ENCODE measurements around the gene SNU13.
"Not testable (repeated sequence)": the region's sequence is repeated elsewhere in the genome, so short reads cannot be mapped to it uniquely, and the experiment has no call there.

Gene SNU13

DNA sequence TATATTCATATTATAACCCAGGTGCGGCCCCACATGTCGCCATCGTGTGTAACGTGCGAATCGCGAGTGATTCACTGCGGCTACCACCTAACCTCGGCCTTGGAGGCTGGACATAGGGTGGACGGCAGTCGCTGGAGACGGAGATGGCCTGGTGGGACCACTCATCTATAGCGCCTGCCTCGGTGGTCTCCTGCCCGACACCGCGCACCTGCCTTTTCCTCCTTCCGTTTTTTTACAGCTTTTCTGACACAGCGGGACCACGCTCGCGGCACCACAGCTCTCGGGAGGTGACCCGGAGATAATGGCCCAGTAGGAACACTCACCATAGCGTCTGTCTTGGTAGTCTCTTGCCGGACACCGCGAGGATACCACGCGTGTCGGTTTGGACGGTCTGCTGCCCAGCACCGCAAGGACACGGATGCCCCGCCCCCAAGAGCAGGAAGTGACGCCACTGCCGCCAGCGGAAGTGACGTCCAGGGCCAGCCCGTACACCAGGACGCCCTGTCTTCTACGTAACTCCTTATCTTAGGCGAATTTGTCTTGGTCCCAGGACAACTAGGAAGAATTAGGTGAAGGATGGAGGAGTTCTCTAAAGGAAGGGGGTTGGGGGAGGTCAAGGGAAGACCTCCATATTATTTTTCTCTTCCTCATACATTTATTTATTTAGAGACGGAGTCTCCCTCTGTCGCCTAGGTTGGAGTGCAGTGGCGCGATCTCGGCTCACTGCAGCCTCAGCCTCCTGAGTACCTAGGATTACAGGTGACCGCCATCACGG lies 6.4 kb downstream of the SNU13 start:
- peak; percentile 74 to 78 for DNase-seq (ENCODE audit: low read depth in 1 of 2, low spot score in 1 of 2)

DNA sequence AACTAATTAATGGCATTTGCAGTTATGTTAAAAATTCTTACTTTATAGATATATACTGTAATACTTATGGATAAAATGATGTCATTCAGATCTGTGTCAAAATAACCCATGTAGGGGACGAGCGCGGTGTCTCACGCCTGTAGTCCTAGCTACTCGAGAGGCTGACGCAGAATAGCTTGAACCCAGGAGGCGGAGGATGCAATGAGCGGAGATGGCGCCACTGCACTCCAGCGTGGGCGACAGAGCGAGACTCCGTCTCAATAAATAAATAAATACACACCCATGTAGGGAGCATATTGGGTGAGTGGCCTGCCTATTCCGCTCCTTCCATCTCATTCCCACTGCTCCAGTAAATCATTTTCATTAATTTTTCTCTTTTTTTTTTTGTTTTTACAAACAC lies 7.1 kb downstream of the SNU13 start:
- no peak for DNase-seq (ENCODE audit: low read depth in 1 of 2, low spot score in 1 of 2)

DNA sequence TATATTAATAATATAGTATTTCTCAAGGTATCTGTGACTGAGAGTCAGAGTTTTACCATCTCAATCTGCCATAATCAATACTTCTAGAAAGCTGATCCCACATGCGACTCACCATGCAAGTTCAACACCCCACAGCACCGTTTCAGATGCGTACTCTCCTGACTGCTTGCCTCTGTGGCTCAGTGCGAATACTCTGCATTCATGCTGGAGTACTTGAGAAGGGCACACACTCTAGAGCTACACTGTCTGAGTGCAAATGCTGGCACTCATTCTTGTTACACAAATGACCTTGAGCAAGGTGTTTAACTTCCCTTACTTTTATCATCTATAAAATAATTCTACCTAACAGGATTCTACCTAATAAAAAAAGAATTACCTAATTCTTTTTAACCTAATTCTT lies 12.5 kb downstream of the SNU13 start:
- no peak for DNase-seq (ENCODE audit: low read depth in 1 of 2, low spot score in 1 of 2)

- DNase-seq (ENCODE audit: low read depth in 1 of 2, low spot score in 1 of 2), result no peak
These were observed 13.8 kb downstream of the SNU13 start for GRCh38 chr22:41674846-41675340.

DNA sequence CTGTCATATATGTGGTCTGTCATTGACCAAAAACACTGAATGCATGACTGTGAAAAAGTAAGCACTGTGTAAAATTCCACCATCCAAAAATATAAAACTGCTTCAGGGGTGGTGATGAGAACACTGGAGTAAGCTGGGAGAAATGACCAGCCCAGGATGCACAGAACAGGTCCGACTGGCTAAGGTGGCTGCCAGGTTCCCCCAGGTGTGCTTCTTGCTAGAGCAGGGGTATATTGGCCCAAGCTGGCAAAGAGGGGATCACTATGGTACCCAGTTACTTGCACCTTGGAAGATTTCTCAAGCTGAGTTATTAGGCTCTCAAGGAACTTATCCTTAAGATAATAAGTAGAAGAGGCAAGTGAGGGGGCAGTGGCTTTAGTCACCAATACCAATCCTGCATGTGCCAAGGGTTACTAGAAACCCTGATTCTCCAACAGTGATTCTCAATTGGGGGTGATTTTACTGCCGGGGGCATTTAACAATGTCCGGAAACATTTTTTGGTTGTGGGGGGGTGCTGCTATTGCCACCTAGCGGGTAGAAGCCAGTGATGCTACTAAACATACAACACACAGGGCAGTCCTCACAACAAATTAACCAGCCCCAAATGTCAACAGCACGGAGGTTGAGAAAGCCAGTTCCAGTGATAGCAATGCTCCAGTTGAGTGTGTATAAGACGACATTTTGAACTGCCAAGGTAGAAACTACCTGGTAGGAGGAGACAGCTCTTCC lies 15.7 kb downstream of the SNU13 start:
- no peak for DNase-seq (ENCODE audit: low read depth in 1 of 2, low spot score in 1 of 2)

- DNase-seq (ENCODE audit: low read depth in 1 of 2, low spot score in 1 of 2), result not testable (repeated sequence)
These were observed 16.6 kb downstream of the SNU13 start for GRCh38 chr22:41672096-41672495.

DNA sequence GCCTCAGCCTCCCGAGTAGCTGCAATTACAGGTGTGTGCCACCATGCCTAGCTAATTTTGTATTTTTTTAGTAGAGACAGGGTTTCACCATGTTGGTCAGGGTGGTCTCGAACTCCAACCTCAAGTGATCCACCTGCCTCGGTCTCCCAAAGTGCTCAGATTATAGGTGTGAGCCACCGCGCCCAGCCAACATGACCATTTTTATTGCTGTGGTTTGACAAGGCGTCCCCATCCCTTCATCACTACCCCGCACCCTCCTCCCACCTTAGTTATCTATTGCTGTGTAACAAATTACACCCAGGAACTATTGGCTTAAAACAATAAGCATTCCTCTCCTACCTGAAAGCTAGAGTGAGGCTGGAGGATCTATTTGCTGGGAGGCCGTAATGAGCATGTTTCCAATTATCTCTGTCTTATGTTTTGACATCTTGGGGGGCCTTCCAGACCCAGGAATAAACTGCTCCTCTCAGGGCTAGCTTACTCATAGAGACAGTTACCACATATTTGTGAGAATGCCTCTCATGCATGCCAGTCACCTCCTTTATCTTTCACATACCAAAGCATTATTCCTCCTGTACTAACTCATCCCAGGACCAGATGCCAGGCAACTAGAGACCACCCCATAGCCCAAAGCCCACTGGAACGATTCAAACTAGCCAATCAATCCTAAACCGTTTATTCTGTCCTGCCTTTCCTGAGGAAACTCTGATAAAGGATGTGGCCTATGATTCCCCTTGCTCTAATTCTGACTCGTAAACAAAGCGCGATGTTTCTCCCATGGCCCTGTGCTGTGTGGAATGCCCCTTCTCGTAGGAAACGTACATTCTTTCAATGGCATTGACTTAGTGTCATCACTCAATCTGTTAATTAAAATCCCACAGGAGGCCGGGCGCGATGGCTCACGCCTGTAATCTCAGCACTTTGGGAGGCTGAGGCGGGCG lies 19.4 kb downstream of the SNU13 start:
- DNase-seq (ENCODE audit: low read depth in 1 of 2, low spot score in 1 of 2), result no peak

GRCh38 chr22:41664951-41665350 lies 23.7 kb downstream of the SNU13 start:
- no peak for DNase-seq (ENCODE audit: low read depth in 1 of 2, low spot score in 1 of 2)

- DNase-seq (ENCODE audit: low read depth in 1 of 2, low spot score in 1 of 2), result no peak
These were observed 24.2 kb downstream of the SNU13 start for GRCh38 chr22:41664490-41664889.

GRCh38 chr22:41663594-41663993 lies 25.1 kb downstream of the SNU13 start:
- DNase-seq (ENCODE audit: low read depth in 1 of 2, low spot score in 1 of 2), result not testable (repeated sequence)

DNA sequence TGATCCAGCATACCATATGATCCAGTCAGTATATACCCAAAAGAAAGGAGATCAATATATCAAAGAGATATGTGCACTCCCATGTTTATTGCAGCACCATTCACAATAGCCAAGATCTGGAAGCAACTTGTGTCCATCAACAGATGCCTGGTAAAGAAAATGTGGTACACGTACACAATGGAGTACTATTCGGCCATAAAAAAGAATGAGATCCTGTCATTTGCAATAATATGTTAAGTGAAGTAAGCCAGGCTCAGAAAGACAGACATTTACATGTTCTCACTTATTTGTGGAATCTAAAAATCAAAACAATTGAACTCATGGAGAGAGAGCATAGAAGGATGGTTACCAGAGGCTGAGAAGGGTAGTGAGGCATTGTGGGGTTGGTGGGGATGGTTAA lies 27.0 kb downstream of the SNU13 start:
- DNase-seq (ENCODE audit: low read depth in 1 of 2, low spot score in 1 of 2), result no peak

- DNase-seq (ENCODE audit: low read depth in 1 of 2, low spot score in 1 of 2), result no peak
These were observed 27.6 kb downstream of the SNU13 start for GRCh38 chr22:41661088-41661487.

DNA sequence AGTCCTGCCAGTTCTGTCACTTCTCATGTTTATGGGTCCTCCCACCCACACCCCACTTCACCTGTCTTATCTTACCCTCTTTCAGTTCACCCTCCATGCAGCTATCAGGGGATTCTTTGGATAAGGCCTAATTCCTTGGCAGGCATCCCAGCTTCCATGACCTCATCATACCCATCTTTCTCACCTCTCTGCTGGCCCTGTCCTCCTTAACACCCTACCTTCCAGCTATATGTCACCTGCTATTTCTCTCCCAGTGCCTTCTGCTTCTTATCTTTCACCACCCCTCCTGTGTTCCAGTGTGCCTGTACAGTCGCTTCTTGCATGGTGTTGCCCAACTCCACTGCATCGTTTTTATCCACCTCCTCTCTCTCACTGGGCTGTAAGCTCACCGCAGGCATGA lies 28.3 kb downstream of the SNU13 start:
- DNase-seq (ENCODE audit: low read depth in 1 of 2, low spot score in 1 of 2), result no peak

GRCh38 chr22:41659941-41660340 lies 28.7 kb downstream of the SNU13 start:
- no peak for DNase-seq (ENCODE audit: low read depth in 1 of 2, low spot score in 1 of 2)

- DNase-seq (ENCODE audit: low read depth in 1 of 2, low spot score in 1 of 2), result no peak
These were observed 29.8 kb downstream of the SNU13 start for GRCh38 chr22:41658869-41659268.

GRCh38 chr22:41657709-41658108 lies 31.0 kb downstream of the SNU13 start:
- DNase-seq (ENCODE audit: low read depth in 1 of 2, low spot score in 1 of 2), result no peak

DNA sequence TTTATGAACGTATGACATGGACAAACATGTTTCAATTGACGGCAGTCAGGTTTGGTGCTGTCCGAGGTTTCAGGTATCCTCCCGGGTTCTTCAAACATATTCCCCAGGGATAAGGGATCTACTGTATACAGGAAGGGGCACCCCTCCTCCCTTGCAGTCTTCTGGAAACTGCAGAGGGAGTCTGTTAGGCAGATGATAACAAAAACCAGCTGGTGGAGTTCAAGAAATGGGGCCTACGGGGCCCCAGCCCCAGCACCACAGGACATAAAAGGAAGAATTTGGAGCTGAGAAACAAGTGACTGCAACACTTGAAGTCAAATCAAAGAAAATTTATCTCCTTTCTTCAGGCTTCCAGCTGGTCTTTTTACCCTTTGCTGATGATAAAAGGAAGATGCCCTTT lies 32.1 kb downstream of the SNU13 start:
- DNase-seq (ENCODE audit: low read depth in 1 of 2, low spot score in 1 of 2), result no peak

GRCh38 chr22:41654322-41654721 lies 34.3 kb downstream of the SNU13 start:
- no peak for DNase-seq (ENCODE audit: low read depth in 1 of 2, low spot score in 1 of 2)

DNA sequence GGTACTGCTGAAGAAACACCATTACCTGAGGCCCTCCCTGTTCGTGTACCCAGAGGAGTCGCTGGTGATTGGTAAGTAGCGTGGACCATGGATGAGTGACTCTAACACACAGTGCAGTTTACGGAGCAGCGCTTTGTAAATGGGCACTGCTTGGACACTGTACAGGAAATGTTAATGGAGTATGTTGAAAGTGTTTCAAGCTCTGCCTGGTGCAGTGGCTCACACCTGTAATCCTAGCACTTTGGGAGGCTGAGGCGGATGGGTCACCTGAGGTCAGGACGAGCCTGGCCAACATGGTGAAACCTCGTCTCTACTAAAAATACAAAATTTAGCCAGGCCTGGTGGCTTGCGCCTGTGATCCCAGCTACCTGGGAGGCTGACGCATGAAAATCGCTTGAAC lies 37.8 kb downstream of the SNU13 start:
- no peak for DNase-seq (ENCODE audit: low read depth in 1 of 2, low spot score in 1 of 2)

DNA sequence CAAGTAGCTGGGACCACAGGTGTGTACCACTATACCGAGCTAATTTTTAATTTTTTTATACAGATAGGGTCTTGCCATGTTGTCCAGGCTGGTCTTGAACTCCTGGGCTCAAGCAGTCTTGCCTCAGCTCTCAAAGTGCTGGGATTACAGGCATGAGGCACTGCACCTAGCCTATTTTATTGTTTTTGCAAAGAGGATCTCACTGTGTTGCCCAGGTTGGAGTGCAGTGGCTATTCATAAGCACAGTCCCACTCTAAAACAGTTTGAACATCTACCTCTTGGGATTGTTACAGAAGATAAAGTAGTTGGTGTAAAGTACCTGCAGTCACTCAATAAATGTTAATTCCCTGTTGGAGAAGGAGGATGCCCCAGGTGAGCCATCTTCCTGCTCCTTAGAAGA lies 38.4 kb downstream of the SNU13 start:
- DNase-seq (ENCODE audit: low read depth in 1 of 2, low spot score in 1 of 2), result no peak

DNA sequence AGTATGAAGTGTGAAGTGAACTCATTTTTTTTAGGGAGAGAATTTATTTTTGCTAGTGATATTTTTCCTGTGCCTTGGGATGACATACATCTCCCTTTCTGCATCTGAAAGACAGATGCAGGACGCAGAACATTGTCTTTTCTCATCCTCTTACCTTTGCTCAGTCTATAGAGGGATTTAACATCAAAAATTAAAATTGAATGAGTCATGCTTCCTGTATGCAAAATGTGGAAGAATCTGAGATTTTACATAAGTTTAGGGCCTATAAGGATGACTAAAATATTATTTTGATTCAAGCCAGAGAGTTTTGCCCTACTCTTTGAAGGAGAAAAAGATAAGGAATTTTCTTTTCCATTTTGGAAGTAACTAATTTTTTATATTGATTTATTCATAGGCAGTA lies 40.2 kb downstream of the SNU13 start:
- DNase-seq (ENCODE audit: low read depth in 1 of 2, low spot score in 1 of 2), result no peak

Data from activated CD4-positive, alpha-beta T cell treated with anti-CD3 and anti-CD28 coated beads, Interleukin-2, amount 50 U/mL, for 24 hours (primary cell).